NCI-H226 (cell line): ENCODE data around the gene ZBTB45.
"Not testable (repeated sequence)": the region's sequence is repeated elsewhere in the genome, so short reads cannot be mapped to it uniquely, and the experiment has no call there.

Source experiments
- DNase-seq: peaks from one replicate; pipeline ENCODE4 v3.0.0-alpha.2; 2015

The ZBTB45 gene

DNA sequence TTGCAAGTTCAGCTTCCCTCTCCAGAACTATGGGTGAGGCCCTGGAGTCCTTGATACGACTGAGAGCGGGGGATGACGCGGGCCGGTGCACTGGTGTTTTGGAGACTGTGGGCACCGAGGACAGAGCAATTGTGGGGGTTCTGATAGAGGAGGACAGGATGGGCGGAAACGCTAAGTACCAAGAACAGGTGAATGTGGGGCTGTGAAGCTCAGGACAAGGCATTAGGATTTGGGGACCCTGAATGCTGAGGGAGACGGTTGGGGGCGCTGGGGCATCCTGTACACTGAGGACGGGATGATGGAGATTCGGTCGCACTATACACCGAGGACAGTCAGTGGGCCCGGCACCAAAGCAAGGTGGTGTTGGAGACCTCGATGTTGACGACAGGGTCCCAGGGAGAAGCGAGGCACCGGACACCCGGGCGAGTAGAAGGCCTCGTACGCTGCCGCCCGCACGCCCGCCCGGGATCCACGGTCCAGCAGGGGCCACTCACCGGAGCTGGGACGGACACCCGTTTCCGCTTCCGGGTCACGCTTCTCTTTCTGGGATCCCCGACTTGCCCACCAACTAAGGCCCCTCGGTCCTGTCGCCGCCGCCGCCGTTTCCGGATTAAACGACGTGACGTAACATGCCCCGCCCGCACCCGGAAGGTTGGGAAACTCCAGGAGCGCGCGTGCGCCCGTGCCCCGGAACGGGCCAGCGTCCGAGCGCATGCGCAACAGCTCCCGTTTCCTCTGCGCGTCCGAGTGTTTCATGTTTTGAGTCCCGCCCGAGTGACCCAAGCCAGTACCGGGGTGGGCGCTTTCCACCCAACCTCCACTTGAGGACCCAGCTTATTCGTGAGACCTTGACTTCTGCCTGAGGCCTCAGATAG, 35.1 kb upstream of the ZBTB45 start, which contains the start of gene CHMP2A:
Gene CHMP2A, minus strand, starts transcription at position 612 of the 875 bp plus-strand sequence. CDS start 893 bp downstream, outside the sequence.
- peak; percentile 96 for DNase-seq

DNA sequence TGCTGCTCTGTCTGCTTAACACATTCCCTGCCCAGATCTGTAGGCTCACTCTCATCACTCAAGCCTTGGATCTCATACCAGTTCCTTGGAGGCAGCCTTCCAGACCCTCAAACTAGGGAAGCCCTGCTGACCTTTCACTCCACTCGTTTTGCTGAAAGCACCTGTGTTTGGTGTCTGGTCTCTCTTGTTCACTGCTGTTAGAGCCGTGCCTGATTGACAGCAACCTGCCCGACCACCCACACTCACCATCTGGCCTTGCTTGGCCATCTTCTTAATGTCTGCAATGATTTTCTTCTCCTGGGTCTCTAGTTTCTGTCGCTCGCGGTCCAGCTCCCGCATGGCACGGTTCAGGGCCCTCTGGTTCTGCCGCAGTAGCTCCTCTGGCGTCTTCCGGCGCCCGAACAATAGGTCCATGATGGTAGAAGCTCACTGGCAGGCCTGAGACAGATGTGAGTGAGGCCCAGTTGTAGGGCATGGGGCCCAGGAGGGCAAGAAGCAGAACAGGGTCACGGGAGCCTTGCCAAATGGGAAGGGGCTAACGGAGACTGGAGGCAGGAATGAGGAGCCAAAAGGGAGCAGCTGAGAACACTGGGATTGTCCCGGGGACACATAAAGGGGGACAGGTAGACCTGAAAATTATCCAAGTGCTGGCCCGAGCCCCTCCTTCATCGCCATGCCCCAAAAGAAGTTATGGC, 34.3 kb upstream of the ZBTB45 start:
- no peak for DNase-seq

DNA sequence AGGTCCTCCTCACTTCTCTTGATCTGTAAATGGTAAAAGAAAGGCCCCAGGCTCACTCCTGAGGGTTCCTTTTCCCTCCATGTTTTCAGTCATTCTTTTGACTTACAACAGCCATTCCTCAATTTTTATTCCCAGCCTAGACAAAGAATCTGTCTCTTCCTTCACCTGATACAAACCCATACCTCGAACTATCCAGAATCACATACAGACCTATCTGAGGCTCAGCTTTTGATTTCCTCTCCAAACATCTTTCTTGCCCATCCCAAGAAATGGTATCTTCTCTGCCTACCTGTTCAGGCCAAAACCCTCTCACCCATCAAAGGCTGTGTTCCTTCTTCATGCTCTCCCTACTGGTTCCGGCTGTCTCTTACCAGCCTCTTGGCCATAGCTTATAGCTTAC, 33.0 kb upstream of the ZBTB45 start:
- no peak for DNase-seq

DNA sequence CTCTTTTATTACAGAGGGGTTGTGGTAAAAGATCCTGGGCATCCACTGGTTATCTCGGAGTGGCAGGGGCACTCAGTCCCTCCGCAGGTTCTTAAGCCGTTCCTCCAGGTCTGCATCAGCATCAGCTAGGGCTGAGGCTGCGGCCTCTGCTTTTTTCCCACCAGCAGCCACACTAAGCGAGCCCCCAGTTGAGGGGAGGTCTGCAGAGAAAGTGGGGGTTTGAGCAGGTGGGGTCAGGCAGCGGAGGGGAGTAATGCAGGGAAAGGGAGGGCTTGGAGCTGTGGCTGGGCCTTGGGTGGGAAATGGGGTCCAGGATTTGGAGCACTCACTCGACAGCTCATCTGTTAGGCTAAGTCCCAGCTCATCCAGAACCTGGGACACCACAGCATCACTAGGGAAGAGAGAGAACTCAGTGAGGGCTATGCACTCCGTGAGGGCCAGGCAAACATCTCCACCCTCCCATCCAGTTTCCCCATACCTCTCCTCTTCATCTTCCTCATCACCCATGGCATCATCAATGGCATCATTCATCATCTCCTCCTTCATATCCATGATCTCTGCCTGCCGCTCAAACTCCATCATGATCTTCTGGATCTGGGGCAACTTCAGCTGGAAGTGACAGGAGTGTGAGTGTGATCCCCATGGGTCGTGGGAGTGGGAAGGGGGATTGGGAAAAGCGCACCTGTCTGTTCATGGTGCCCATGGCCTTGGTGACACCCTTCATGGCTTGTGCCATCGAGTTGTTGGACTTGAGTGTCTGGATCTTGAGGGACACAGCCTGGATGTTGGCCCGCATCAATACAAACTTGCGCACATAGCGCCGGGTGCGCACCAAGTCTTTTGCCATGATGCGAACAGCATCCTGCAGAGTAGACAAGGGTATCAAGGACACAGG, 32.2 kb upstream of the ZBTB45 start:
- DNase-seq, result no peak

DNA sequence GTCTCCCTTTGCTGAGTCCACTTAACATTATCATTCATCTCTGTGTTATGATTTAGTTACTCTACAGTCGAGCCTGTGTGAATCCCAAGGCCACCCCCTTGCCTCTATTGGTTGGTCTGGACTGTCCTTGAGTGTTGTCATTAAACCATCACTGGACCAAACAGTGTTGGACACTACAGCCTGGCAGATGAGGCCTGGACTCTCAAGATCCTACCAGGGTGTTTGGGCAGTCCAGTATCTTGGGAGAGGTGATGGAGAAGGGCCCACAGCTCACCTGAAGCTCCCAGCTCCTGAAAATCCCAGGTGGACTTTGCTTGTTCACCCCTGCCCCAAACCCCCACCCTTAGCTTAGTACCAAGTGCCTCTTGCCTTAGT, 31.5 kb upstream of the ZBTB45 start:
- DNase-seq, result no peak

DNA sequence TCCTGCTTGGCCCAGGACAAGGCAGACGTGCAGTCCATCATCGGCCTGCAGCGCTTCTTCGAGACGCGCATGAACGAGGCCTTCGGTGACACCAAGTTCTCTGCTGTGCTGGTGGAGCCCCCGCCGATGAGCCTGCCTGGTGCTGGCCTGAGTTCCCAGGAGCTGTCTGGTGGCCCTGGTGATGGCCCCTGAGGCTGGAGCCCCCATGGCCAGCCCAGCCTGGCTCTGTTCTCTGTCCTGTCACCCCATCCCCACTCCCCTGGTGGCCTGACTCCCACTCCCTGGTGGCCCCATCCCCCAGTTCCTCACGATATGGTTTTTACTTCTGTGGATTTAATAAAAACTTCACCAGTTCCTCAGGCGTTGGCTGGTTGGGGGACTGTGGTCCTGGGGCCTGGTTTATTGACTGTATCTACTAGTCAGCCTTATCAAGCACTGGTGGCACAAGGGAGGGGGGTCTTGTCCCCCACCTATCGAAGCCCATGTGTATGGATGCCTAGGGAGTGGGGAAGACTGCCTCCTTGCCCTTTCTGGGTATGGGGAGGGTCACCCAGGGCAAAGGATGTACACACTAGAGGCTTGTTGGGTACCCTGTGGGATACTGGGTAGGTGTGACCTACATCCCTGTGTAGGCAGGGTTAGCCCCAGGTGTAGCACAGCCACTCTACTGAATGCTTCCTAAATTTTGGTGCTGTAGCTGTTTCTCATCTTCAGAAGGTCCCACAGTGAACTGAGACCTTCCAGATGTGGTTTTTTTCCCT, 30.9 kb upstream of the ZBTB45 start:
- no peak for DNase-seq

DNA sequence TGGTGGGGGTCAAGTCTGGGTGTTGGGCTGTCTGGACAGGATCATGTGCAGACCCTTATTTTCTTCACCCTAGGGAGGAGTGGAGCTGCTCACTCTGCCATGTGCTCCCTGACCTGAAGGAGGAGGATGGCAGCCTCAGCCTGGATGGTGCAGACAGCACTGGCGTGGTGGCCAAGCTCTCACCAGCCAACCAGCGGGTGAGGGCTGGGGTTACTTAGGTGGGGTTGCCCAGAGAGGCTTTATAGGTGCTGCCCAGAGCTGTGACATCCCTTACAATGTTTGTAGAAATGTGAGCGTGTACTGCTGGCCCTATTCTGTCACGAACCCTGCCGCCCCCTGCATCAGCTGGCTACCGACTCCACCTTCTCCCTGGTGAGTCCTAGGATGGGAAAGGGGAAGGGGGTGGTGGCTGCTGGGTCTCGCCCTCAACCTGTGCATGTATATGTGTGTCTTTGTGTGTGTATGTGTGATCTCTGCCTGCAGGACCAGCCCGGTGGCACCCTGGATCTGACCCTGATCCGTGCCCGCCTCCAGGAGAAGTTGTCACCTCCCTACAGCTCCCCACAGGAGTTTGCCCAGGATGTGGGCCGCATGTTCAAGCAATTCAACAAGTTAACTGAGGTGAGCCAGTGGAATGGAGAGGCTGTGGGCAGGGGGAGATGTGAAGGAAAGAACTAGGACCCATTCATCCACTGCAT, 30.2 kb upstream of the ZBTB45 start:
- no peak for DNase-seq

DNA sequence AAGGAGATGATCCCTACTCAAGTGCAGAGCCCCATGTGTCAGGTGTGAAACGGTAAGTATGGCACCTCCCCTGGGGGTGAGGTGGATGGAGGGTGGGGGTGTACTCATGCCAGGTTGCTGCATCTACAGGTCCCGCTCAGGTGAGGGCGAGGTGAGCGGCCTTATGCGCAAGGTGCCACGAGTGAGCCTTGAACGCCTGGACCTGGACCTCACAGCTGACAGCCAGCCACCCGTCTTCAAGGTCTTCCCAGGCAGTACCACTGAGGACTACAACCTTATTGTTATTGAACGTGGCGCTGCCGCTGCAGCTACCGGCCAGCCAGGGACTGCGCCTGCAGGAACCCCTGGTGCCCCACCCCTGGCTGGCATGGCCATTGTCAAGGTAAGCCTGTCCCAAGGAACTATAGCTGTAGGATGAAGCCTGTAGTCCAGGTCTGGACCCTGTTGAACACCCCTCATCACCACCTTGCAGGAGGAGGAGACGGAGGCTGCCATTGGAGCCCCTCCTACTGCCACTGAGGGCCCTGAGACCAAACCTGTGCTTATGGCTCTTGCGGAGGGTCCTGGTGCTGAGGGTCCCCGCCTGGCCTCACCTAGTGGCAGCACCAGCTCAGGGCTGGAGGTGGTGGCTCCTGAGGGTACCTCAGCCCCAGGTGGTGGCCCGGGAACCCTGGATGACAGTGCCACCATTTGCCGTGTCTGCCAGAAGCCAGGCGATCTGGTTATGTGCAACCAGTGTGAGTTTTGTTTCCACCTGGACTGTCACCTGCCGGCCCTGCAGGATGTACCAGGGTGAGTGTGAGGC, 29.5 kb upstream of the ZBTB45 start:
- DNase-seq, result no peak

DNA sequence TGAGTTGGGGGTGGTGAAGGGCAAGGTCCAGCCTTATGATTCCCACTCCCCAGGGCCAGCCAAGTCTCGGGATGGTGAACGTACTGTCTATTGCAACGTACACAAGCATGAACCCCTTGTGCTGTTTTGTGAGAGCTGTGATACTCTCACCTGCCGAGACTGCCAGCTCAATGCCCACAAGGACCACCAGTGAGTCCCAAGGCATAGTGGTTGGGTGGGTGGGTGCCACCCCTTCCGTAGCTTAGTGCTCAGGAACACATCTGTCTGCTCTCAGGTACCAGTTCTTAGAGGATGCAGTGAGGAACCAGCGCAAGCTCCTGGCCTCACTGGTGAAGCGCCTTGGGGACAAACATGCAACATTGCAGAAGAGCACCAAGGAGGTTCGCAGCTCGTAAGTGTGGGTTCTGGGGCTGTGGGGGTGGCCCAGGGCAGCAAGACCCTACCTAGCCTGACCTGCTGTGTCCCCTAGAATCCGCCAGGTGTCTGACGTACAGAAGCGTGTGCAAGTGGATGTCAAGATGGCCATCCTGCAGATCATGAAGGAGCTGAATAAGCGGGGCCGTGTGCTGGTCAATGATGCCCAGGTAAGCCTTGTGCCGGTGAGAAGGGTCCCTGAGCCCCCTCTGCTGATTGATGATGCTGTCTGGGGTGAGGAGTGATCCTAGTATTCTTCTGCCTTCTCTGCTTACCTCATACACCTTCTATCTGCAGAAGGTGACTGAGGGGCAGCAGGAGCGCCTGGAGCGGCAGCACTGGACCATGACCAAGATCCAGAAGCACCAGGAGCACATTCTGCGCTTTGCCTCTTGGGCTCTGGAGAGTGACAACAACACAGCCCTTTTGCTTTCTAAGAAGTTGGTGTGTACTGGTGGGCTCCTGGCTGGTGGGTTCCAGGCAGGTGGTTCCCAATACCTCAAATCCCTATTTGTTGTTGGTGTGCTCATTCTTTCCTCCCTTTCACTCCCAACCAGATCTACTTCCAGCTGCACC, 28.0 kb upstream of the ZBTB45 start:
- no peak for DNase-seq

DNA sequence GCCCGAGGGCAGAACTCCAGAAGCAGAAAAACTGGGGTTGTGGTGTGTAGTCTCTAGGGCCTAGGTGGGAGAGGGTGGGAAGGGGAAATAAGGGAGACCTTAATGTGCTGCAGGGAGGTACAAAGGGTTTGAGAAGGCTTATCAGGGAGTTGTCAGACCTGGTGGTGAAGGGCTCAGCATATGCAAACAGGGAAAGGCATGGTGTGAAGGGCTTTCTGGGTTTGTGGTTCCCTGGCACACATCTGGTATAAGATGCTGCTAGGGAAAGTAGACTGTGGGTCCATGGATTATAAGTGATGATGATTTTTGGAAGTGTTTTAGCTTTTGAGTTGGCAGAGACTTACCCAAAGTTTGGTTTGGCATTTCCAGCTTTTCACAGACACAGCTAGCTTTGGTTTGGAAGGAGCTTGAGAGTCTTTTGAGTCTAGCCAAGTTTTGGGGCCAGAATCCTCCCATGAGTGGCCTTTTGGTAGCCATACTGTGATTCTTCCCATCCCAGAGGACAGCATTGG, 26.5 kb upstream of the ZBTB45 start:
- DNase-seq, result no peak

DNA sequence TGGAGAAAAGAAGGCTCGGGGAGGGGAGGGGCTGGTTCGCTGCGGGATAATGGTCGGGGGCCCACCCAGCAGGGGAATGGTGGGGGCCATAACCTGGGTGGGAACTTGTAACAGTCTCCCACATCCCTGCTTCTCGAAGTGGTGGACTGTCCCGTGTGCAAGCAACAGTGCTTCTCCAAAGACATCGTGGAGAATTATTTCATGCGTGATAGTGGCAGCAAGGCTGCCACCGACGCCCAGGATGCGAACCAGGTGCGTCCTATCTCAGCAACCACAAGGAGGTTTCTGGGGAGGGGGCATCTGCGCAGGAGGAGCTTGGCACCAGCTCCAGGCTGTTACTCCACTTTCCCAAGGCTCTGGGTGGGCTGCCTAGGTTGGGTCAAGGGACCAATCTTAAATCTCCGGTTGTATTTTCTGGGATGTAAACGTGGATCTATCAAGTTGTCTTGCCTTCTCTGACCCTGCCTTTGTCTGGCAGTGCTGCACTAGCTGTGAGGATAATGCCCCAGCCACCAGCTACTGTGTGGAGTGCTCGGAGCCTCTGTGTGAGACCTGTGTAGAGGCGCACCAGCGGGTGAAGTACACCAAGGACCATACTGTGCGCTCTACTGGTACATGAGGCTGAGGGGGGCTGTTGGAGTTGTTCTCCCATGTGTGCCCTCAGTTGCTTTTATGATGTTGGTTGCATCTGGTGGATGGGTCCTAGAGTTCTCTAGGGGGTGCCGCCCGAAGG, 25.8 kb upstream of the ZBTB45 start:
- no peak for DNase-seq

DNA sequence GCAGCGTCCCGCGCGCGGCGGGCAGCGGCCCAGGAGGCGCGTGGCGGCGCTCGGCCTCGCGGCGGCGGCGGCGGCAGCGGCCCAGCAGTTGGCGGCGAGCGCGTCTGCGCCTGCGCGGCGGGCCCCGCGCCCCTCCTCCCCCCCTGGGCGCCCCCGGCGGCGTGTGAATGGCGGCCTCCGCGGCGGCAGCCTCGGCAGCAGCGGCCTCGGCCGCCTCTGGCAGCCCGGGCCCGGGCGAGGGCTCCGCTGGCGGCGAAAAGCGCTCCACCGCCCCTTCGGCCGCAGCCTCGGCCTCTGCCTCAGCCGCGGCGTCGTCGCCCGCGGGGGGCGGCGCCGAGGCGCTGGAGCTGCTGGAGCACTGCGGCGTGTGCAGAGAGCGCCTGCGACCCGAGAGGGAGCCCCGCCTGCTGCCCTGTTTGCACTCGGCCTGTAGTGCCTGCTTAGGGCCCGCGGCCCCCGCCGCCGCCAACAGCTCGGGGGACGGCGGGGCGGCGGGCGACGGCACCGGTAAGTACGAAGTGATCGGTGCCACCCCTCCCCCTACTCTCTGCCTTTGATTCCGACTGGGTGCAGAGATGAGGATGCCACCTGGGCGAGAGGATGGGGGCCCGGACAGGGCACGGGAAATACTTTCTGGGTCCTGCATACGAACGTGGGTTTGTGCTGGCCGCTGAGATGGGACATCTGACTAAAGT, 25.1 kb upstream of the ZBTB45 start:
- peak; percentile 43 for DNase-seq

DNA sequence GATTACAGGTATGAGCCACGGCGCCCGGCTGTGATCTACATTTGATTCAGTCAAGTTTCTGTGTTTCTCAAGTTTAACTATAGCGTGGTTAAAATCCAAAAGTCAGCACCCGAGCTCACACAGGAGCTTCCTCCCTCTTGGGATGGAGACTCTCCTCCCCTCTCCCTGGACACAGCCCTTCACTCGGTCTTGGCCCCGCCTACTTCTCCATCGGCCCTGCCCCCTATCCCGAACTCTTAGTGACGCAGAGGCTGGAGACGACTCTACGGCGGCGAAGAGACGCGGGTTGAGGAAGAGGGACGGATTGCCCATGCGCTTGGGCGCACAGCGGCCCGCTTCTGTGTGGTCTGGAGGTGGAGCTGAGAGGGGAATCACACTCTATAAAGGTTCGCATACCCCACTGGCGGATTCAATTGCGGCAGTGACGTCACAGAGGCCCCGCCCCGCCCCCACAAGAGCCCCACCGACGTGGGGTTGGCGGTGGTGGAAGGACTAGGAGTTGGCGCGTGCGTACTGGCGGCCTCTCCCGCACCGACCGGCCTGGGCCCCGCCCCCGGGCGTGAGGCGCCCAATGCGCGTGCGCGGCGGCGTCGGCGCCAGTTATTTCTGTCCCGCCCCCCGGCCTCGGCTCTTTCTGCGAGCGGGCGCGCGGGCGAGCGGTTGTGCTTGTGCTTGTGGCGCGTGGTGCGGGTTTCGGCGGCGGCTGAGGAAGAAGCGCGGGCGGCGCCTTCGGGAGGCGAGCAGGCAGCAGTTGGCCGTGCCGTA, 24.4 kb upstream of the ZBTB45 start, which contains the start of gene TRIM28:
Gene TRIM28, plus strand, starts transcription at position 239 of the 765 bp plus-strand sequence. CDS start 694 bp downstream, outside the sequence.
- DNase-seq, result peak; percentile 100

DNA sequence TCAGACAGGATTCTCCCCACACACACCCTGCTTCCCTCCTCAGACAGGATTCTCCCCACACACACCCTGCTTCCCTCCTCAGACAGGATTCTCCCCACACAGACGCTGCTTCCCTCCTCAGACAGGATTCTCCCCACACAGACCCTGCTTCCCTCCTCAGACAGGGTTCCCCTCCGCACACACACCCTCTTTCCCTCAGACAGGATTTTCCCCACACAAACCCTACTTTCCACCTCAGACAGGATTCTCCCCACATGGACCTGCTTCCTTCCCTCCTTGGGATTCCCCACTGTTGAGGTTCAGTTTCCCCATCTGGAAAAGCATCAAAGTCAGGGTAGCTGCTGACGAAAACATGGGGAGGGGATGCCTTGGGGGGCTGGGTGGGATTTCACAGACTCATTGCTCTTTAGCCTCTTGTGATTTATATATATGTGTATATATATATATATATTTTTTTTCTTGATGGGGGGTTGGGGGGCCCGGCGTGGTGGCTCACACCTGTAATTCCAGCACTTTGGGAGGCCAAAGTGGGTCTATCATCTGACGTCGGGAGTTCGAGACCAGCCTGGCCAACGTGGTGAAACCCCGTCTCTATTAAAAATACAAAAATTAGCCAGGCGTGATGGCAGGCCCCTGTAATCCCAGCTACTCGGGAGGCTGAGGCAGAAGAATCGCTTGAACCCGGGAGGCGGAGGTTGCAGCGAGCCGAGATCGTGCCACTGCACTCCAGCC, 23.2 kb upstream of the ZBTB45 start:
- DNase-seq, result not testable (repeated sequence)

DNA sequence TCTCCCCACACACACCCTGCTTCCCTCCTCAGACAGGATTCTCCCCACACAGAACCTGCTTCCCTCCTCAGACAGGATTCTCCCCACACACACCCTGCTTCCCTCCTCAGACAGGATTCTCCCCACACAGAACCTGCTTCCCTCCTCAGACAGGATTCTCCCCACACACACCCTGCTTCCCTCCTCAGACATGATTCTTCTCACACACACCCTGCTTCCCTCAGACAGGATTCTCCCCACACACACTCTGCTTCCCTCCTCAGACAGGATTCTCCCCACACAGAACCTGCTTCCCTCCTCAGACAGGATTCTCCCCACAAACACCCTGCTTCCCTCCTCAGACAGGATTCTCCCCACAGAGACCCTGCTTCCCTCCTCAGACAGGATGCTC, 19.6 kb upstream of the ZBTB45 start:
- DNase-seq, result not testable (repeated sequence)
